HFF-Myc (cell line): Measurements from ENCODE around the gene SYNE2.

Experiments used
- DNase-seq: peaks from one replicate; pipeline ENCODE4 v3.0.0-alpha.2; 2011; ENCODE audit warnings: low read depth; ENCODE audit errors: extremely low read depth
- H3K4me3 ChIP-seq: replicated peaks from 2 replicates; pipeline ENCODE4 v1.5.1; 2011; ENCODE audit warnings: low read depth, mild to moderate bottlenecking, control low read depth, low read length
- CTCF ChIP-seq: IDR thresholded peaks from 2 replicates; pipeline ENCODE4 v1.5.1; 2012; ENCODE audit warnings: mild to moderate bottlenecking, low read depth, low read length, control low read depth; ENCODE audit errors: missing control alignments

Gene SYNE2

GRCh38 chr14:64215978-64216377 lies 363.2 kb downstream of the SYNE2 start:
- TF ChIP-seq CTCF, result no peak

DNA sequence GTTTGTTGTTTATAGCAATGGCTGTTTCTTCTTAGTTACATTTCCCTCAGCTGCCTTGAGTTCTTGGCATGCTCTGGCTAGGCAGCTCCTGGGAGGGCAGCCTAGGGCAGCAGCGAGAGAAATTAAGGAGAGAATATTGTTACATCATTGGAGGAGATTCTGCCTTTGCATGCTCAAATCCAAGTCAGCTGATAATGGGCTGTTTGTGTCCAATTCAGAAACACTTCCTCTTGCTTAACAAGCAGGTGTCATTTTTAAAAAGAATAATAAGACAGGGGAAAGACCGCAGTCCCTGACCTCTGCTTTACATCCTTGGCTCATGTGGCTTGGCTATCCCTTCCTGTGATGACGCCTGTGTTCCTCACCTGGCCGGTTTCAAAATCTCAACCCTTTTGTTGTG lies 364.5 kb downstream of the SYNE2 start:
- no peak for DNase-seq
- H3K4me3 ChIP-seq, result no peak overlapping the region
- no peak for TF ChIP-seq CTCF

More at GRCh38 chr14:64215978-64216377, 363.2 kb downstream of the SYNE2 start:
- DNase-seq, result no peak
- no peak overlapping the region for H3K4me3 ChIP-seq

GRCh38 chr14:64217834-64218233 lies 365.0 kb downstream of the SYNE2 start:
- no peak overlapping the region for H3K4me3 ChIP-seq
- no peak for DNase-seq
- TF ChIP-seq CTCF, result no peak

DNA sequence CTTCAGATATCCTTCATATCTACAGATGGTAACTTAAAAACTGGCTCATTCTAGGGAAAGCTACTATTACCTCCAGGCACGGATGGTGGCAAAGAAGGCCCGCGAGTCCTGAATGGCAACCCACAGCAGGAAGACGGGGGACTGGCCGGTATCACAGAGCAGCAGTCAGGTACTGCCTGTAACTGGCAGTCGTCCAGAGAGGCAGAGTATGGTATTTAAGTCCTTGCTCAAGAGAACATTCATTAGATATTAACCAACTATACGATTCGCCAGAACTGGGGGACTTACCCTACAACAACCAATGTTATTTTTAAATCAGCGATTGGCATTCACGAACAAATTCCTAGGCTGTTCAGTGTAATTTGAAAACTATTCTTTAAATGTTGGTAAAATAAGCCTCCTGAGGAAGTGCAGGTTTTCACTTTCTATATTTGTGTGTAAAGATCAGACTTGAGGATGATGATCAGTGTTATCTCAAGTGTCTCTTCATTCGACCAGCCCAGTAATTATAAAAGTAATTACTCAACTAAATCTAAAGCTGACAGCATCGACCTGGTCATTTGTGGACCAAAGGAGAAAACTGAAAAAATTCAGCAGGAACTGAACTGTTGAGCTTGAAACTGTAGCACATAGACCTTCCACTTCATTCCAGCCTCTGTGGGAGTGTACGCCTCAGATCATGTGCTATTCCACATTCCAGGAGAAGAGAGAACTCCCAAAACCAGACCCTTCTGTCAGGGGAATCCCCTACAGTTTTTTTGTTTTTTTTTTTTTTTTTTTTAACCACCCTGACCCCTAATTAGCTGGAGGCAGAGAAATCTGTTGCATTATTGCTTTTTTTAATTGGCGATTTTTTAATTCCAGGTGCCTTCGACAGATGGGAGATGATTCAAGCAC lies 365.8 kb downstream of the SYNE2 start:
- no peak for TF ChIP-seq CTCF
- H3K4me3 ChIP-seq, result no peak overlapping the region
- no peak for DNase-seq

DNA sequence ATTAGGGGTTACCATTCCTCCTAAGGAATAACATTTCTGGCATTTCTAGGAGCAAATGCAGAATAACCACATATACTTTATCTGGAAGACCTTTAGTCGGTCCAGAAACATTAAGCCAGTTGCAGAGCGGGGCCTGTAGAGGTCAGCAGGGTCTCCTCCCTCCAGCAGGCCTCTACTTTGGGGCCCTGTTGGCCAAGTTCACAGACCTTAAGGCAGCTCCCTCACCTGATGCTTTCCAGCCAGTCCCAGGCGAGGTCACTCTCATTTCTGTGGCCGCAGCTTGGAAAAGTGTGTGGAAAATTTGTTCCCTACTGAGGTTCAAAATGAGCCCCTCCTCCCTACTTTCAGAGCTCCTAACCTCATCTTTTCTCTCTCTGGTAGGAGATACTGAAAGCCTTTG lies 367.3 kb downstream of the SYNE2 start:
- no peak for DNase-seq
- no peak for TF ChIP-seq CTCF
- H3K4me3 ChIP-seq, result no peak overlapping the region

DNA sequence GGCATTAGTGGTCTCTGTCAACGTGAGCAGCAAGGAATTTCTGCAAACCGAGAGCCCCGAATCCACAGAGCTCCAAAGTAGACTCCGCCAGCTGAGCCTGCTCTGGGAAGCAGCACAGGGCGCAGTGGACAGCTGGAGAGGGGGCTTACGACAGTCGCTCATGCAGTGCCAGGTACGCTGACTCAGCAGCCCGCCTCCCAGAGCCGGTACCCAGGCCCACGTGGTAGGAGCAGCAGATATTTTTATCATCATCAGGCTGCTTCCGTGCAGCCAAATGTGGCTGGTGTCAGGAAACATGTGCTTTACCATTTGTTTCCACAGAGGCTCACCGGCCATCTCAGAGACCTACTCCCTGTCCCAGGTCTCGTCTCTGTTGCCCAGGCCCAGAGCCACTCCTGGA lies 367.7 kb downstream of the SYNE2 start:
- TF ChIP-seq CTCF, result no peak
- H3K4me3 ChIP-seq, result no peak overlapping the region
- DNase-seq, result no peak
